ACC112 (cell line): Measurements from ENCODE around the gene MYO5B.

Experiments used
- H2AFZ ChIP-seq: fragments of 200-600 bp; sonication (generic); one replicate; pipeline ENCODE4 v1.6.0; 2017; ENCODE audit warnings: antibody characterized with exemption, low read length; ENCODE audit not compliant: unreplicated experiment
- H3K27ac ChIP-seq: fragments of 200-600 bp; sonication (generic); 2 replicates; pipeline ENCODE4 v1.5.1; 2014; ENCODE audit warnings: low read depth, mild to moderate bottlenecking, antibody characterized with exemption, low read length, moderate library complexity
- H3K27me3 ChIP-seq: fragments of 200-600 bp; sonication (generic); 2 replicates; pipeline ENCODE4 v1.6.1; 2014; ENCODE audit warnings: mild to moderate bottlenecking, antibody characterized with exemption, low read length, moderate library complexity, mixed read lengths; ENCODE audit not compliant: insufficient read depth
- H3K36me3 ChIP-seq: fragments of 200-600 bp; sonication (generic); 2 replicates; pipeline ENCODE4 v1.6.1; 2016; ENCODE audit warnings: mild to moderate bottlenecking, antibody characterized with exemption, low read length, moderate library complexity, mixed read lengths; ENCODE audit not compliant: insufficient read depth
- H3K4me1 ChIP-seq: fragments of 200-600 bp; sonication (generic); one replicate; pipeline ENCODE4 v1.6.1; 2016; ENCODE audit warnings: low read length, mixed read lengths; ENCODE audit not compliant: insufficient read depth, unreplicated experiment, control insufficient read depth
- H3K4me3 ChIP-seq: fragments of 200-600 bp; sonication (generic); 2 replicates; pipeline ENCODE4 v1.5.1; 2014; ENCODE audit warnings: mild to moderate bottlenecking, low read depth, low read length
- H3K79me2 ChIP-seq: fragments of 200-600 bp; sonication (generic); one replicate; pipeline ENCODE4 v1.6.0; 2016; ENCODE audit warnings: low read length; ENCODE audit not compliant: control insufficient read depth, unreplicated experiment, insufficient read depth

MYO5B gene

GRCh38 chr18:49974079-49974478 is 220.9 kb downstream of the MYO5B start:
- H3K4me3 ChIP-seq: no peak overlapping the region
- no peaks in the 10 kb centered on the region for H3K36me3 ChIP-seq
- H3K4me1 ChIP-seq: no peaks in the 10 kb centered on the region
- peaks cover 34% of the 10 kb centered on the region; the same call in 1 of the 2 replicates for H3K27me3 ChIP-seq
- no peaks in the 10 kb centered on the region for H3K79me2 ChIP-seq
- no peak overlapping the region for H3K27ac ChIP-seq
- no peak overlapping the region for H2AFZ ChIP-seq

DNA sequence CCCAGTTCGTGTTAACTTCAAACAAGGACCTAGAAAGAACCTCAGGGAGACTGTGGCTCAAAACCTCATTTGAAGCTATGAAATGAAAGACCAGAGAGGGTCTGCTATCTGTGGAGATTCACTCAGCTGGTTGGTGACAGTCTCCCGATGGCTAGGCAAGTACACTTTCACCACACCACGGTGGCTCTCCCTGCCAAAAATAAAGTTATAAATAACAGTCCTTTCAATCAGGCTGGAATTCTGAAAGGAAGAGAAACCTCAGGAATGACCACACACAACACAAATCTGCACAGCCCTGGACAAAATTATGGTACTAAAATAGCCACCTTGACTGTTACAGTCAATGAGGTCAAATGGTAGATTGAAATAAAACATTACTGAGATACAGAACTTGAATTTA is 221.4 kb downstream of the MYO5B start:
- no peak overlapping the region for H3K4me3 ChIP-seq
- no peaks in the 10 kb centered on the region for H3K79me2 ChIP-seq
- H3K36me3 ChIP-seq: no peaks in the 10 kb centered on the region
- no peak overlapping the region for H2AFZ ChIP-seq
- no peak overlapping the region for H3K27ac ChIP-seq
- H3K4me1 ChIP-seq: no peaks in the 10 kb centered on the region
- peaks cover 34% of the 10 kb centered on the region; the same call in 1 of the 2 replicates for H3K27me3 ChIP-seq

DNA sequence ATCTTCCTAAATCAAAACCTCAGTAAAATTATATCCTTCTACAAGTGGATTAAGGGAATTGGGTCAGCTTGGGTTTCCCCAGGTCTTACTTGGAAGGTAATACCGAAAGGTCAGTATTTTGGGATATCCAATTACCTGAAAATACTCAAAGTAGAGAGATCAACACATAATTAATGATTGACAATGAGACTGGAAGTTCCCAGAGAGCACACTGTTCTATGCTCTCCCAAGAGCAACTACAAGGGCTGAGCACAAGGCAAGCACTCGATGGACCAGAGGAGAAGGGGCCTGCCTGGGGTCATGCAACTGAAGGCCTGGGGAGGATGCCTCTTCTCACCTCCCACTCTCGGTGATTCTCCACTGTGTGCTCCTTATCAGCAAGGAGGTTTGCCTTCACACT is 222.4 kb downstream of the MYO5B start:
- H3K4me3 ChIP-seq: no peak overlapping the region
- H3K79me2 ChIP-seq: no peaks in the 10 kb centered on the region
- no peaks in the 10 kb centered on the region for H3K4me1 ChIP-seq
- H3K27ac ChIP-seq: no peak overlapping the region
- no peak overlapping the region for H2AFZ ChIP-seq
- H3K27me3 ChIP-seq: peaks cover 34% of the 10 kb centered on the region; the same call in 1 of the 2 replicates
- H3K36me3 ChIP-seq: no peaks in the 10 kb centered on the region

GRCh38 chr18:49971462-49971861 is 223.5 kb downstream of the MYO5B start:
- Histone ChIP-seq H3K36me3 (no peaks in the 10 kb centered on the region), H3K27ac (no peak overlapping the region), H3K4me1 (no peaks in the 10 kb centered on the region), H3K79me2 (no peaks in the 10 kb centered on the region), H2AFZ (no peak overlapping the region), H3K27me3 (peaks cover 35% of the 10 kb centered on the region), H3K4me3 (no peak overlapping the region)

DNA sequence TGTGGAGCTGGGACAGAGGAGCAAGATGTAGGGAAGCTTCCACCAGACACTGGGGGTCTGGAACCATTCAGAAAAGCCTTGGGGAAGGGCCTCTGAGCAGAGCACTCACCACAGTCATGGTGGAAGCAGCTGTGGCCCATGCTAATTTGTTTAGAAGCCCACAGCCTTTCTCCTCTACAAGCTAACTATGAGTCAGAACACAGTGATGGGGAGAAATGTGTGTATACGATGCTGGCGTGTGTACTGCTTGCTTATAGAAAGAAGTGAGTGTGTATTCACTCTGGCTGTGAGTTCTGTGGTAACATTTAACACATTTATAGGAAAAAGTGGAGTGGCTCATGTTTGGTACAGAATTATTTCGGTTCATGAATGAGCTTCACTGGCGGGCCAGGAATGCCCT is 224.6 kb downstream of the MYO5B start:
- no peaks in the 10 kb centered on the region for H3K36me3 ChIP-seq
- no peaks in the 10 kb centered on the region for H3K4me1 ChIP-seq
- H2AFZ ChIP-seq: no peak overlapping the region
- H3K27ac ChIP-seq: no peak overlapping the region
- H3K4me3 ChIP-seq: no peak overlapping the region
- no peaks in the 10 kb centered on the region for H3K79me2 ChIP-seq
- H3K27me3 ChIP-seq: peaks cover 26% of the 10 kb centered on the region

DNA sequence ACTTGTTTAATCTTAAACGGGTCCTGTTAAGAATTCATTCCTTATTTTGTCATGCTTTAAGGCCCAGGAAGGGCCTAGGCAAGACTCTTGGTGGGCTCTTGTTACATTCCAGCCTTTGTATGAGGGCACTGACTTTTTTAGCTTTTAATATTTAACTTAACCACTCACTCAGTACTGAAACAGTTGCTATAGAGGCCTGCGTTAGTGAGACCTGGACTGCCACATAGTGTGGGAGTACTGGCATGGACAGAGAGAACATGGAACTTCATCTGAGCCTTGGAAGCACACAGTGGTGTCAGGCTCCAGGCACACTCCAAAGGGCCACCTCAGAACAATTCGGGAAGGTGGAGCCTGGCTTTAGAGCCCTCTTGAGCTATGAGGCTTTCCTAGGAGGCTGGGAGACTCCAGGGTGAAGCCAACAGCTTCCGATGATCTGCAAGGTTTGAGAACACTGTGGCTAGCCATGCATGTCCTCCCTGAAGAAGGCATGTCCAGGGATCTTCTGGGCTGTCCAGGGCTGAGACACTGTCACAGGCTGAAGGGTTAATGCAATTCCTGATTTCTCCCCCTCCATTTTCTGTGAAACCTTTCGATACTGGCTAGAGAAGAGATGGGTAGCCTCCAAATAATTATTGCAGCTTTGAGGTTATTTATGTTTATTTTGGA is 226.2 kb downstream of the MYO5B start:
- H3K27ac ChIP-seq: no peak overlapping the region

GRCh38 chr18:49967636-49968313 is 227.2 kb downstream of the MYO5B start:
- Histone ChIP-seq H3K79me2 (no peaks in the 10 kb centered on the region), H3K27me3 (peaks cover 36% of the 10 kb centered on the region), H3K27ac (no peak overlapping the region), H2AFZ (no peak overlapping the region), H3K4me3 (no peak overlapping the region), H3K36me3 (no peaks in the 10 kb centered on the region), H3K4me1 (no peaks in the 10 kb centered on the region)

More for the DNA sequence above, 226.2 kb downstream of the MYO5B start:
- no peaks in the 10 kb centered on the region for H3K79me2 ChIP-seq
- H2AFZ ChIP-seq: no peak overlapping the region
- H3K27me3 ChIP-seq: peaks cover 37% of the 10 kb centered on the region
- no peak overlapping the region for H3K4me3 ChIP-seq
- no peaks in the 10 kb centered on the region for H3K4me1 ChIP-seq
- no peaks in the 10 kb centered on the region for H3K36me3 ChIP-seq

- no peak overlapping the region for H3K27ac ChIP-seq
Measured at GRCh38 chr18:49967171-49967570, 227.8 kb downstream of the MYO5B start.

GRCh38 chr18:49966090-49966489 is 228.9 kb downstream of the MYO5B start:
- Histone ChIP-seq H3K4me3 (no peak overlapping the region), H3K36me3 (no peaks in the 10 kb centered on the region), H3K27me3 (peaks cover 30% of the 10 kb centered on the region), H3K4me1 (no peaks in the 10 kb centered on the region), H2AFZ (no peak overlapping the region), H3K79me2 (no peaks in the 10 kb centered on the region), H3K27ac (no peak overlapping the region)

More at GRCh38 chr18:49967171-49967570, 227.8 kb downstream of the MYO5B start:
- H3K4me1 ChIP-seq: no peaks in the 10 kb centered on the region
- no peaks in the 10 kb centered on the region for H3K79me2 ChIP-seq
- no peak overlapping the region for H3K4me3 ChIP-seq
- no peak overlapping the region for H2AFZ ChIP-seq
- no peaks in the 10 kb centered on the region for H3K36me3 ChIP-seq
- peaks cover 31% of the 10 kb centered on the region for H3K27me3 ChIP-seq

DNA sequence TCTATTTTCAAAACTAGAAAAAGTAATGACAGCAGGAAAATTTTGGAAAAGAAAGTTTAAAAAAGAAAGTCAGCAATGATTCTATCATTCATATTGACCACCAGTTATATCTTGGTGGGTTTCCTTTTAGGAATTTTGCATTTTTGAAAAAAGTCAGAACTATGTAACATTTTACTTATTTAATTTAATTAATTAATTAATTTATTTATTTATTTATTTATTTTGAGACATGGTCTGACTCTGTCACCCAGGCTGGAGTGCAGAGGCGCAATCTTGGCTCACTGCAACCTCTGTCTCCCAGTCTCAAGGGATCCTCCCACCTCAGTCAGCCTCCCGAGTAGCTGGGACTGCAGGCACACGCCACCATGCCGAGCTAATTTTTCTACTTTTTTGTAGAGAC is 231.7 kb downstream of the MYO5B start:
- no peak overlapping the region for H2AFZ ChIP-seq
- no peak overlapping the region for H3K27ac ChIP-seq
- H3K36me3 ChIP-seq: no peaks in the 10 kb centered on the region
- H3K4me1 ChIP-seq: no peaks in the 10 kb centered on the region
- no peaks in the 10 kb centered on the region for H3K79me2 ChIP-seq
- H3K4me3 ChIP-seq: no peak overlapping the region
- H3K27me3 ChIP-seq: peaks cover 41% of the 10 kb centered on the region

GRCh38 chr18:49961271-49961670 is 233.7 kb downstream of the MYO5B start:
- no peaks in the 10 kb centered on the region for H3K79me2 ChIP-seq
- H3K36me3 ChIP-seq: no peaks in the 10 kb centered on the region
- no peak overlapping the region for H3K4me3 ChIP-seq
- no peak overlapping the region for H3K27ac ChIP-seq
- peaks cover 37% of the 10 kb centered on the region for H3K27me3 ChIP-seq
- no peaks in the 10 kb centered on the region for H3K4me1 ChIP-seq
- no peak overlapping the region for H2AFZ ChIP-seq
